Stimulated activated CD8-positive, alpha-beta memory T cell treated with anti-CD3 and anti-CD28 coated beads, Interleukin-7, amount 100 ng/mL, for 48 hours (primary cell): ENCODE data around the gene ASGR1.
"Not testable (repeated sequence)": the region's sequence is repeated elsewhere in the genome, so short reads cannot be mapped to it uniquely, and the experiment has no call there.

Experiments used
- DNase-seq, 2 donors: peaks; one replicate each; pipeline ENCODE4 v3.0.0-alpha.2; 2020; ENCODE audit warnings: low read depth in 1 of 2; ENCODE audit errors: extremely low read depth in 1 of 2

ASGR1 gene

GRCh38 chr17:7191571-7192270, 12.6 kb upstream of the ASGR1 start:
- DNase-seq, result no peak

- DNase-seq, result no peak
Observed at GRCh38 chr17:7191069-7191468, 11.9 kb upstream of the ASGR1 start.

GRCh38 chr17:7190276-7190917, 11.2 kb upstream of the ASGR1 start:
- no peak for DNase-seq

GRCh38 chr17:7186241-7186640, 7.1 kb upstream of the ASGR1 start:
- no peak for DNase-seq

- DNase-seq, result no peak
Observed at GRCh38 chr17:7184647-7185046, 5.5 kb upstream of the ASGR1 start.

- no peak for DNase-seq
Observed at GRCh38 chr17:7184091-7184488, 4.9 kb upstream of the ASGR1 start.

GRCh38 chr17:7183433-7184090, 4.4 kb upstream of the ASGR1 start:
- DNase-seq, result no peak

- DNase-seq, result not testable (repeated sequence)
Observed at GRCh38 chr17:7182101-7182500, 2.9 kb upstream of the ASGR1 start.

- DNase-seq, result no peak
Observed at GRCh38 chr17:7178973-7179316, 225 bp downstream of the ASGR1 start.

- DNase-seq, result no peak
Observed at GRCh38 chr17:7177954-7178477, 1.2 kb downstream of the ASGR1 start.

GRCh38 chr17:7177191-7177953, 1.8 kb downstream of the ASGR1 start:
- DNase-seq, result peak; percentile 28 to 52

GRCh38 chr17:7176841-7177190, 2.4 kb downstream of the ASGR1 start:
- no peak for DNase-seq

- no peak for DNase-seq
Observed at GRCh38 chr17:7176107-7176840, 2.9 kb downstream of the ASGR1 start.

GRCh38 chr17:7175330-7175733, 3.8 kb downstream of the ASGR1 start:
- DNase-seq, result no peak

GRCh38 chr17:7174603-7175326, 4.4 kb downstream of the ASGR1 start:
- DNase-seq, result no peak

GRCh38 chr17:7173687-7174602, 5.2 kb downstream of the ASGR1 start:
- peak in 1 of 2 donors; percentile 21 for DNase-seq

GRCh38 chr17:7172522-7173191, 6.5 kb downstream of the ASGR1 start:
- DNase-seq, result not testable (repeated sequence)

GRCh38 chr17:7169565-7169908, 9.6 kb downstream of the ASGR1 start:
- DNase-seq, result not testable (repeated sequence)
